GM12892 (cell line): ENCODE data around the gene NEK6.

Source experiments
- DNase-seq: peaks from one replicate; pipeline ENCODE4 v3.0.0; 2011; ENCODE audit not compliant: insufficient read length
- FAIRE-seq: peaks from 2 replicates; lab custom pipeline; 2011; peaks lifted over from hg19 to GRCh38; lab: Jason Lieb, UNC
- POLR2A ChIP-seq: IDR thresholded peaks from 2 replicates; pipeline ENCODE4 v1.6.1; 2011; ENCODE audit warnings: low read depth, low read length, control low read depth
- POLR2AphosphoS5 ChIP-seq: IDR thresholded peaks from 2 replicates; pipeline ENCODE4 v1.6.1; 2011; ENCODE audit warnings: low read depth, low read length, control low read depth
- TAF1 ChIP-seq: IDR thresholded peaks from 2 replicates; pipeline ENCODE4 v1.6.1; 2011; ENCODE audit warnings: low read depth, mild to moderate bottlenecking, control low read depth, low read length, borderline replicate concordance

Gene NEK6

DNA sequence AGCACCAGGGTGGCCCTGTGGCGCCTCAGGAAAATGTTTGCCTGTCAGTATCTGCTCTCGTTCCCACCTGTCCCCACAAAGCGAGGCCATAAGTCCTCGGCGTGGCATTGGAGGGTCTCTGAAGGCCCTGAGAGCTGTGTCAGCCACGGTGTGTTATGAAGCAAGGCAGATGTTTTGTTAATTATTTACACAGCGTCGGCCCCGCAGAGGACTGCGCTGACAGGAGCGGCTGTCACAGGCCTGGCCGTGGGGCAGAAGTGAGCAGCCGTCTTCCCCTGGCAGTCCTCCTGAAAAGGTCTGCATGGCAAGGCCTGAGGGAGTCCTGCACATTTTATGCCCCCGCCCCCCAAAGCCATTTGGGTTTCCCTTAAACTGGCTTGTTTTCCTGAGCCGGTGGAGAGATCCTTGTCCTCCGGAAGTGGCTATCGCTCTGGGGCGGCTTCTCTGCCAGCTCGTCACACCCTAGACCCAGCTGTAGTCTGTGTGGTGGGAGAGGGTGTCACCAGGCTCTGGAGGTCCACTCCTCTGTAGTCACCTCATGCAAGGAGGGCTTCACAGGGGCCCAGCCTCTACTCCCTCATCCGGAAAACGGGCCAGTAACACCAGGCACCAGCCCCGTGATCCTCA is 6.2 kb downstream of the NEK6 start:
- TF ChIP-seq POLR2AphosphoS5 = 0 out of 2 replicates have a peak, but pooled peaks have one; percentile 54
- no peak for TF ChIP-seq TAF1
- peak; percentile 55; the same call in 1 of the 2 replicates for TF ChIP-seq POLR2A
- FAIRE-seq (no peak), DNase-seq (no peak)

DNA sequence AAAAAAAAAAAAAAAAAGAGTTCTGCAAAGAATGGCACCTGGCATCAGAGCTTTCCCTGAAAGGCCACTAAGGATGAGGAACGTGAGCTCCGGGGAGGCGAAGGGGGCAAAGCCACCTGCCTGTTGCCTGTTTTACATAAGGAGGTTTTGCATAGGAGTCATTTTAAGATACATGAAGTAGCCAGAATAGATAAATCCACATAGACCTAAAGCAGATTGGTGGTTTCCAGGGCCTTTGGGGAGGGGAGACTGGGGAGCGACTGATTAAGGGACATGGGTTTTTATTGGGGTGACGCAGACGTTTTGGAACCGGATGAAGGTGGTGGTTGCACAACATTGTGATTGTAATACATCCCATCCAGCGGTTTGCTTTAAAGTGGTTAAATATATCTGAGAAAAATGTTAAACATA is 7.1 kb downstream of the NEK6 start:
- FAIRE-seq (peak; percentile 53), DNase-seq (no peak)
- TF ChIP-seq POLR2AphosphoS5 (peak; percentile 45; the same call in 1 of the 2 replicates), TAF1 (no peak)

DNA sequence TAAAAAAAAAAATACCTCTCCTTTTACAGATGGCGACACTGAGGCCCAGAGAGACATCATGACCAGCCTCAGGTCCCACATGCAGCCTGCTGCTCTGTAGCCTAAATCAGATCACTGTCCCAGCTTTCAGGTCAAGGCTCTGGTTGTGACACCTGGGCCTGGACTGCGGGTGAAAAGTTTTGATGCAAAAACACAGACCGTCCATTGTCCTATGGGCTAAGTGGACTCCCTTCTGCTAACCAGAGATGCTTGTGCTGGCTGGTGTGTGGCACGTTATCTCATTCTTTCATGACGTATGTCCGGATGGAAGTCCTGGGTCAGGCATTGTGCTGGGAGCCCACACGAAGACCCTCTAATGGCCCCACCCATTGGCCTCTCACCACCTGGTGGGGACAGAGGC is 7.8 kb downstream of the NEK6 start:
- DNase-seq (no peak), FAIRE-seq (peak; percentile 73)
- TF ChIP-seq POLR2A = no peak
- no peak for TF ChIP-seq TAF1
- no peak for TF ChIP-seq POLR2AphosphoS5

DNA sequence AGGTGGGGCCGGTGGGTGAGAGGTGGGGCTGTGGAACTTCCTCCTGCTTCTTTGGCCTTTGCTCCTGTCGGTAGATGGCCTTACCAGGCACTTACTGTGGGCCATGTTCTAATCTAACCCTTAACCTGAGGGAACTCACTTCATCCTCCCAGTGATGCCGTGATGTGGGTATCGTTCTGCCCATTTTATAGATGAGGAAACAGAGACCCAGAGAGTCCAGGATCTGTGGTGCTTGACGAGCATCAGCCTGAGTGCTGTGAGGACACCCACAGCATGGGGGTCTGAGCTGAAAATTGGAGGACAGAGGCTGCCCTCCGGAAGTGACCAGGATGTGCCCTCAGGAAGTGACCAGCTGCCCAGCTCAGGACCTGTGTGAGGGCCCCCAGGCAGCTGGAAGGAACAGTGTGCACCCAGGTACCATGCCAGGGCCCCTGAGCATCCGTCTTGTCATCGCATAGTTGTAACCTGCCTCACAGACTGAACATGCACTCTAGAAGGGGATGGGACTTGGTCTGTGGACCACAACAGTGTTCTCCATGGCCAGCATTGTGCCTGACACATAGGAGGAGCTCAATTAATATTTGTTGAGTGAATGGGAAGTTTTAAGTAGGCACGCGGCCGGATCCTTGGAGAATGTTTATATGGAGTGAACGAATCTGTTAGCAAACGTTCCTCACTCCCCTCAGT is 8.5 kb downstream of the NEK6 start:
- DNase-seq (no peak), FAIRE-seq (no peak)
- TF ChIP-seq POLR2AphosphoS5 = no peak; the same call in 1 of the 2 replicates
- TF ChIP-seq POLR2A = no peak; the same call in 1 of the 2 replicates
- no peak for TF ChIP-seq TAF1

DNA sequence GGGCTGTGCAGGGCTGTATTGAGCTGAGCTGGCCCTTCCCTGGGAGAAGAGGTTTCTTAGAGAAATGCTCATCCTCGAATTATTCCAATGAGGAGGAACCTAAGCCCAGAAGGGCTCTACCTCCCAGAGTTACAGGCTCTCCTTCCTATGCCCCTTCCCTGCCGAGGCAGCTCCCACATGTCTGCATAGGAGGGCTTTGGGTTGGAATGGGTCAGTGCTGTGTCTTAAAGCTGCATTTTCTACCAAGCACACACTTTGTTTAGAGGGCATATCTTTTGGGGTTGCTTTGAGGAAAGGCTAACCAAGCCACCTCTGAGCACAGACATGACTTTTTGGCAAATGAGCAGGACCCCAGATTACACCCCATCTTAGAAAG is 9.1 kb downstream of the NEK6 start:
- DNase-seq (no peak), FAIRE-seq (no peak)
- TF ChIP-seq TAF1 (no peak), POLR2A (no peak), POLR2AphosphoS5 (no peak)

DNA sequence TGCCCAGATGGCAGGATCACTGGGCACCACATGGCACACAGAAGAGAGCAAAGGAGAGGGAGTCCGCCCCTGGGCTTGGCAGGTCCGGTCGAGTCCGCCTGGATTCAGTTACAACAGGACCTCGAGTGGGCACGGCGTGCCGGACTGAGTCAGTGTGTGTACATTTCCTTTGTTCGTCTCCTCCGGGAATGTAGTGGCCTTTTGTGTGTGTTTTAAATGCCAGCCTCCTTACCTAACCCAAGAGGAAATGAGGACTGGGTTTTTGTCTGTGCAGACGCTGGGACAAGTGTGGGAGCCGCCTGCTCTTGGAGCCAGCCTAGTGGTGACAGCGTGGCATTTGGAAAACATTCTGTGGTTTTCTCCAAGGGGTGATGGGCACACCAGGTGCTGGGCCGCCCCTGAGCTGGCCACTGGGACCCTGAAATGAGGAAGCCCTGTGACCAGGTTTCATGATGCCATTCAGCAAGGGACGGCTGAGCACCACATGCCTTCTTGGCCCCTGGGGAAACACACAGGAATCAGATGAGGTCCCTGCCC is 9.6 kb downstream of the NEK6 start:
- DNase-seq = no peak
- TF ChIP-seq POLR2AphosphoS5 (no peak), POLR2A (no peak), TAF1 (no peak)
- peak; percentile 74 for FAIRE-seq

DNA sequence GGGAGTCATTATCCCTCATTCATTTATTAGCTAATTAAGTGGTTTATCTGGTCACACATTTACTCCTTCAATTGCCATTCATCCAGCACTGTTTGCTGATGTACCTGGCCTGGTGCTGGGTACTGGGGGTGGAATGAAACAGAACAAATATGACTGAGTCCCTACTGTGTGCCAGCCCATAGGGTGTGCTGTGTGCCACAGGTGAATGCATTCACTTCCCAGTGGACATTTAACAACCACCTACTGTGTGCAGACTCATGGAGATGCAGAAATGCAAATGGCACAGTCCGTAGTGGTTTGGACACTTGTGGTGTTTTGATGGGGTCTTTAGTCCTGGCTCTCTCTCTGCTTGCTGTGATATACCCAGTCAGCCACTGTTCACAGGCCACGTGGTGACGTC is 10.5 kb downstream of the NEK6 start:
- no peak for TF ChIP-seq TAF1
- TF ChIP-seq POLR2AphosphoS5 = no peak
- TF ChIP-seq POLR2A = no peak
- DNase-seq = no peak
- peak; percentile 48 for FAIRE-seq

DNA sequence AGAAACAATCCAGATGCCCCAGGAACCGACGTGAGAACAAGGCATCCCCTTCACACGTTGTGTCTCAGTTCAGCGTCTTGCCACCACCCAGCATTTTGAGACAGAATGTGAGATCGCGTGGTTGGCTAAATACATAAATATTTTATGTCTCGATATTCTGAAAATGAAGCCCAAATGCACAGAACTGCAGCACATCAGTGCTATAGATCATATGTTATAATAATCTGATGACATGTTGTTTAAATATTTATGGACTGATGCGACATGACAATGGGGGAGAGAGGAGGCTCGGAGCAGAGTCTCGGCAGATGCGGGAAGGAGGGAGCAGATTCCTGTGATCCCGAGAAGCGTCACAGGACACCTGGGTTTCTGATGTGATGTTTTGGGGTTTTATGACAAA is 10.9 kb downstream of the NEK6 start:
- peak; percentile 27 for FAIRE-seq
- DNase-seq = no peak
- TF ChIP-seq TAF1 (no peak), POLR2AphosphoS5 (no peak), POLR2A (no peak)

DNA sequence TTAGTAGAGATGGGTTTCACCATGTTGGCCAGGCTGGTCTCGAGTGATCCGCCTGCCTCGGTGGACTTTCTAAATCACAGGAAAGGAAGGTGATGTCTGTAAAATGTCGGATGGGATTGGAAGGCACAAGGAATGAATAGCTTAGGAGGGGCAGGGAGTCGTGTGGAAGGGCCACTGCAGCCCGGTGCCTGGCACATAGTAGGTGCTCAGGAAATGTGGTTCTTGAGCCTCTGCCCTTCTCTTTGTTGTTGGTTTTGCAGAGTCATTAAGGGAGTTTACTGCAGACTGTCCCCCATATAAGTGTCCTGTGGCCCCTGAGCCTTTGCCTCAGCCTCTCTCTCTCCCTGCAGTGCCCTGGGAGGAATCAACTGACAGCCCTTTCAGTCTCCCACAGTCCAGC is 11.8 kb downstream of the NEK6 start:
- no peak for FAIRE-seq
- DNase-seq = no peak
- TF ChIP-seq POLR2AphosphoS5 = no peak

DNA sequence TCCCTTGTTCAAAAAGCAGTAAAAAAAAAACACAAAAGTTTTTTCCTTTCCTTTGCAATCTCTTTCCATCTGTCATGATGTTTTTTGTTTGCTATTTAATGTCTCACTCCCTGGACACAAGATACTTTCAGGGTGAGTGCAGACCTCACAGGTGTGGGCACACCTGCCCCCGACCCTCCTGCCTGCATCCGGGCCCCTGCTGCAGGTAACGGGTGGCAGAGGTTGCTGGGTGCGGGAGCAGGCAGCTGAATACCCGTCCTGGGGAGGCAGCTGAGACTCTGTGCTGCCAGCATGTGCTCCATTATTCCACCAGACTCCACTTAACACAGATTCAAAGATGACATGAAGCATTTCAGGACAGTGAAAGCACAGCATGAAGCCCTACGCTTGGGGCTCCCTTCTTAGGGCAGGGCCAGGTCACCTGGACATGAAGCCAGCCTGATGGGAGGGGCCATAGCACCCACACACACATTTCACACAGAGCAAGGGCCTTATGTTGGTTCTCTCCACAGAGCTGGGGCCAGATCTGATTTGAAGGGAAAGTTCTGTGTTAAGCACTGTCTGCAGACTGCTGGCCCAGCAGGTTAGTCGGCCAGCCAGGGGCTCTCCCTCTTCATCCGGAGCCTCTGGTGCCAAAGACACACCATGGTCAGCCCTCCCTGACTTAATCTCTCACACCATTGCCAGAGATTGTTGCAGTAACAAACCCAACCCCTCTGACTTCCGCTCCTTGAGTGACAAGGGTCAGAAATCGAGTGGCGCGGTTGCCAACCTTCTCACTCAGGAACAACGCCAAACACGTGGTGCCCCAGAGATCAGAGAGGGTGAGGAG is 13.0 kb downstream of the NEK6 start:
- FAIRE-seq = no peak
- peak; percentile 26; the same call in 1 of the 2 replicates for TF ChIP-seq POLR2A
- TF ChIP-seq POLR2AphosphoS5 = peak; percentile 61; the same call in 1 of the 2 replicates
- TF ChIP-seq TAF1 = no peak
- DNase-seq = no peak

DNA sequence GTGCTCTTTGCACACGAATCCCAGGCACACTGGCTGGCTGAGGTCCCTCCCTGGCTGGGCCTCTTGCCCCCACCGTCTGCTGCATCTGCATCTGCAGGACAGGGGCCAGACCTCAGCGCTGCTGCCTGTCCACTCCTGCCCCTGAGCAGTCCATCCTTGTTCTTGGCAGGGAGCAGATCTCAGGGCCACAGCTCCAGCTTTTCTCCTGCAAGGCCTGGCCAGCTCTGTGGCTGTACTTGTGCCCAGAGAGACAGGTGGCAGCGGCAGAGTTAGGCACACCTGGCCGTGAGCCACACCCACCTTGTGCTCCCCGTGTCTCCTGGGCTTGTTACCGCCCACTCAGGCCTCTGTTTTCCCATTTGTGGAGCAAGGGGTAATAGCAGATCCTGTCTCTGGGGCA is 13.9 kb downstream of the NEK6 start:
- DNase-seq = no peak
- TF ChIP-seq TAF1 (no peak), POLR2AphosphoS5 (no peak; the same call in 1 of the 2 replicates), POLR2A (no peak)
- no peak for FAIRE-seq
